Stimulated activated naive CD8-positive, alpha-beta T cell treated with anti-CD3 and anti-CD28 coated beads, Interleukin-15, Interleukin-2, amounts not matched to agents 100 ng/mL and 50 ng/mL, for 24 hours (primary cell): ENCODE measurements around the gene ACER1.
"Not testable (repeated sequence)": the region's sequence is repeated elsewhere in the genome, so short reads cannot be mapped to it uniquely, and the experiment has no call there.

Source experiments
- H3K27ac Mint-ChIP-seq: one replicate; pipeline ENCODE4 v1.8.0; 2021; ENCODE audit warnings: mild to moderate bottlenecking, mixed read lengths
- H3K27me3 Mint-ChIP-seq: one replicate; pipeline ENCODE4 v1.8.0; 2021; ENCODE audit warnings: mixed read lengths
- H3K36me3 Mint-ChIP-seq: one replicate; pipeline ENCODE4 v1.8.0; 2021; ENCODE audit warnings: low read depth, mixed read lengths
- H3K4me1 Mint-ChIP-seq: one replicate; pipeline ENCODE4 v1.8.0; 2021; ENCODE audit warnings: low read depth, mixed read lengths
- H3K4me3 Mint-ChIP-seq: one replicate; pipeline ENCODE4 v1.8.0; 2021; ENCODE audit warnings: mild to moderate bottlenecking, mixed read lengths
- H3K9me3 Mint-ChIP-seq: one replicate; pipeline ENCODE4 v1.8.0; 2021; ENCODE audit warnings: mixed read lengths

The ACER1 gene

GRCh38 chr19:6362351-6362801, 29.0 kb upstream of the ACER1 start:
- H3K4me3 Mint-ChIP-seq = peak overlapping the region; percentile 94

GRCh38 chr19:6362027-6362350, 28.6 kb upstream of the ACER1 start:
- Mint-ChIP-seq H3K4me1 (peaks cover 22% of the 10 kb centered on the region), H3K27ac (peak overlapping the region; percentile 92)

More at GRCh38 chr19:6362351-6362801, 29.0 kb upstream of the ACER1 start:
- peaks cover 35% of the 10 kb centered on the region for H3K36me3 Mint-ChIP-seq
- H3K27me3 Mint-ChIP-seq = no peaks in the 10 kb centered on the region
- H3K4me1 Mint-ChIP-seq = peaks cover 22% of the 10 kb centered on the region
- H3K9me3 Mint-ChIP-seq = no peaks in the 10 kb centered on the region
- H3K27ac Mint-ChIP-seq = peak overlapping the region; percentile 92

GRCh38 chr19:6360857-6361216, 27.4 kb upstream of the ACER1 start:
- Mint-ChIP-seq H3K36me3 (peaks cover 24% of the 10 kb centered on the region), H3K4me1 (peaks cover 22% of the 10 kb centered on the region), H3K4me3 (peak overlapping the region; percentile 94)
- not testable (repeated sequence) for H3K27ac Mint-ChIP-seq, H3K27me3 Mint-ChIP-seq, H3K9me3 Mint-ChIP-seq

More at GRCh38 chr19:6362027-6362350, 28.6 kb upstream of the ACER1 start:
- Mint-ChIP-seq H3K4me3 (peak overlapping the region; percentile 94), H3K27me3 (no peaks in the 10 kb centered on the region), H3K9me3 (no peaks in the 10 kb centered on the region), H3K36me3 (peaks cover 32% of the 10 kb centered on the region)

GRCh38 chr19:6360445-6360844, 27.0 kb upstream of the ACER1 start:
- Mint-ChIP-seq H3K36me3 (peaks cover 22% of the 10 kb centered on the region), H3K4me1 (peaks cover 22% of the 10 kb centered on the region)
- H3K4me3 Mint-ChIP-seq, H3K9me3 Mint-ChIP-seq, H3K27me3 Mint-ChIP-seq, H3K27ac Mint-ChIP-seq: not testable (repeated sequence)

GRCh38 chr19:6359568-6360341, 26.3 kb upstream of the ACER1 start:
- Mint-ChIP-seq H3K27me3 (no peaks in the 10 kb centered on the region), H3K4me1 (peaks cover 22% of the 10 kb centered on the region), H3K4me3 (no peak overlapping the region), H3K9me3 (no peaks in the 10 kb centered on the region), H3K27ac (no peak overlapping the region), H3K36me3 (peaks cover 17% of the 10 kb centered on the region)

- H3K4me3 Mint-ChIP-seq = no peak overlapping the region
- peaks cover 11% of the 10 kb centered on the region for H3K4me1 Mint-ChIP-seq
- H3K36me3 Mint-ChIP-seq = peaks cover 6% of the 10 kb centered on the region
- no peaks in the 10 kb centered on the region for H3K27me3 Mint-ChIP-seq
- no peaks in the 10 kb centered on the region for H3K9me3 Mint-ChIP-seq
- no peak overlapping the region for H3K27ac Mint-ChIP-seq
Measured at GRCh38 chr19:6358003-6358402, 24.6 kb upstream of the ACER1 start.

- Mint-ChIP-seq H3K27ac (no peak overlapping the region), H3K27me3 (no peaks in the 10 kb centered on the region), H3K9me3 (no peaks in the 10 kb centered on the region), H3K4me3 (no peak overlapping the region), H3K4me1 (peaks cover 3% of the 10 kb centered on the region), H3K36me3 (peaks cover 1% of the 10 kb centered on the region)
Measured at GRCh38 chr19:6357174-6357573, 23.8 kb upstream of the ACER1 start.

- H3K4me3 Mint-ChIP-seq, H3K27ac Mint-ChIP-seq, H3K4me1 Mint-ChIP-seq, H3K9me3 Mint-ChIP-seq, H3K27me3 Mint-ChIP-seq, H3K36me3 Mint-ChIP-seq: not testable (repeated sequence)
Measured at GRCh38 chr19:6355321-6356040, 22.1 kb upstream of the ACER1 start.

- no peaks in the 10 kb centered on the region for H3K27me3 Mint-ChIP-seq
- no peak overlapping the region for H3K27ac Mint-ChIP-seq
- no peaks in the 10 kb centered on the region for H3K4me1 Mint-ChIP-seq
- H3K36me3 Mint-ChIP-seq = peaks cover 5% of the 10 kb centered on the region
- no peak overlapping the region for H3K4me3 Mint-ChIP-seq
- H3K9me3 Mint-ChIP-seq = no peaks in the 10 kb centered on the region
Measured at GRCh38 chr19:6354098-6354674, 20.8 kb upstream of the ACER1 start.

- Mint-ChIP-seq H3K4me3 (no peak overlapping the region), H3K36me3 (peaks cover 5% of the 10 kb centered on the region), H3K9me3 (no peaks in the 10 kb centered on the region), H3K27me3 (no peaks in the 10 kb centered on the region), H3K4me1 (no peaks in the 10 kb centered on the region), H3K27ac (no peak overlapping the region)
Measured at GRCh38 chr19:6352381-6353165, 19.2 kb upstream of the ACER1 start.

- no peak overlapping the region for H3K4me3 Mint-ChIP-seq
Measured at GRCh38 chr19:6350688-6351087, 17.3 kb upstream of the ACER1 start.

GRCh38 chr19:6349271-6349670, 15.9 kb upstream of the ACER1 start:
- H3K36me3 Mint-ChIP-seq, H3K27me3 Mint-ChIP-seq, H3K9me3 Mint-ChIP-seq, H3K4me3 Mint-ChIP-seq, H3K27ac Mint-ChIP-seq, H3K4me1 Mint-ChIP-seq: not testable (repeated sequence)

More at GRCh38 chr19:6350688-6351087, 17.3 kb upstream of the ACER1 start:
- no peaks in the 10 kb centered on the region for H3K27me3 Mint-ChIP-seq
- H3K36me3 Mint-ChIP-seq = peaks cover 5% of the 10 kb centered on the region
- no peak overlapping the region for H3K27ac Mint-ChIP-seq
- no peaks in the 10 kb centered on the region for H3K9me3 Mint-ChIP-seq
- H3K4me1 Mint-ChIP-seq = no peaks in the 10 kb centered on the region

- Mint-ChIP-seq H3K9me3 (no peaks in the 10 kb centered on the region), H3K4me3 (no peak overlapping the region), H3K27me3 (no peaks in the 10 kb centered on the region), H3K4me1 (peaks cover 8% of the 10 kb centered on the region), H3K27ac (no peak overlapping the region), H3K36me3 (peaks cover 7% of the 10 kb centered on the region)
Measured at GRCh38 chr19:6343462-6343861, 10.1 kb upstream of the ACER1 start.

GRCh38 chr19:6340493-6341201, 7.2 kb upstream of the ACER1 start:
- Mint-ChIP-seq H3K4me1 (peaks cover 8% of the 10 kb centered on the region), H3K27ac (no peak overlapping the region)

More at GRCh38 chr19:6340493-6341201, 7.2 kb upstream of the ACER1 start:
- Mint-ChIP-seq H3K27me3 (no peaks in the 10 kb centered on the region), H3K9me3 (no peaks in the 10 kb centered on the region), H3K4me3 (no peak overlapping the region), H3K36me3 (peaks cover 7% of the 10 kb centered on the region)
